Activated CD4-positive, alpha-beta T cell treated with anti-CD3 and anti-CD28 coated beads, Interleukin-2, amount 10 ng/mL, durations not matched to agents 24 days and 14 days (primary cell): Measurements from ENCODE around the gene XRN1. TPM values are rescaled to one million over a fixed set of nuclear protein-coding genes. Genes with fewer than 3 reads are reported as not detected.
"Not testable (repeated sequence)": the region's sequence is repeated elsewhere in the genome, so short reads cannot be mapped to it uniquely, and the experiment has no call there.

Experiments
- DNase-seq: peaks from one replicate; pipeline ENCODE4 v3.0.0; 2022
- H3K27ac Mint-ChIP-seq: one replicate; pipeline ENCODE4 v1.8.0; 2022; ENCODE audit warnings: mild to moderate bottlenecking, mixed read lengths
- H3K27me3 Mint-ChIP-seq: one replicate; pipeline ENCODE4 v1.8.0; 2022; ENCODE audit warnings: mixed read lengths
- H3K36me3 Mint-ChIP-seq: one replicate; pipeline ENCODE4 v1.8.0; 2022; ENCODE audit warnings: low read depth, mild to moderate bottlenecking, mixed read lengths
- H3K4me1 Mint-ChIP-seq: one replicate; pipeline ENCODE4 v1.8.0; 2021; ENCODE audit warnings: mixed read lengths
- H3K4me3 Mint-ChIP-seq: one replicate; pipeline ENCODE4 v1.8.0; 2022; ENCODE audit warnings: mild to moderate bottlenecking, moderate library complexity, mixed read lengths
- H3K9me3 Mint-ChIP-seq: one replicate; pipeline ENCODE4 v1.8.0; 2021; ENCODE audit warnings: mixed read lengths
- intact Hi-C: fragments of 100-400 bp; cut with micrococcal nuclease; formaldehyde crosslinking; loops from one replicate; pipeline ENCODE4 v1.15.1; 2023
- total RNA-seq: library from RNA; stranded (reverse); gene quantifications from 2 replicates; pipeline ENCODE4 v1.2.3, GENCODE V29; 2022

The XRN1 gene
- total RNA-seq, 1 donor from 2014 or later = 49.5 TPM

GRCh38 chr3:142400537-142400936 is 47.3 kb downstream of the XRN1 start:
- H3K27me3 Mint-ChIP-seq, H3K4me3 Mint-ChIP-seq, intact Hi-C loops, H3K9me3 Mint-ChIP-seq, DNase-seq, H3K27ac Mint-ChIP-seq, H3K4me1 Mint-ChIP-seq: not testable (repeated sequence)
- peaks cover 60% of the 10 kb centered on the region for H3K36me3 Mint-ChIP-seq

- H3K4me3 Mint-ChIP-seq = no peak overlapping the region
- H3K27ac Mint-ChIP-seq = no peak overlapping the region
- H3K27me3 Mint-ChIP-seq = no peaks in the 10 kb centered on the region
- peaks cover 38% of the 10 kb centered on the region for H3K36me3 Mint-ChIP-seq
- no peak for DNase-seq
- no peaks in the 10 kb centered on the region for H3K4me1 Mint-ChIP-seq
- H3K9me3 Mint-ChIP-seq = no peaks in the 10 kb centered on the region
- intact Hi-C loops = no loop called here
Observed at GRCh38 chr3:142394921-142395622, 52.8 kb downstream of the XRN1 start.

DNA sequence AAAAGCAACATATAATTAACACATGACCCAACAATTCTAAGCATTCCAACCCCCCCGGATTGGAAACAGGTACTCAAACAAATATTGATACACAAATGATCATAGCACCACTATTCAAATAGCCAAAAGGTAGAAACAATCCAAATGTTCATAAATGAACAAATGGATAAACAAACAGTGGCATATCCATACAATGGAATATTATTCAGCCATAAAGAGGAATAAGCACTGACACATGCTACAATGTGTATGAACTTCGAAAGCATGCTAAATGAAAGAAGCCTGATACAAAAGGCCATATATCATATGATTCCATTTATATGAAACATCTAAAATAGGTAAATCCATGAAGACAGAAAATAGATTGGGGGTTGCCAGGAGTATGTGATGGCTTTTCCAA is 62.8 kb downstream of the XRN1 start:
- H3K27me3 Mint-ChIP-seq = no peaks in the 10 kb centered on the region
- DNase-seq = no peak
- no peak overlapping the region for H3K4me3 Mint-ChIP-seq
- H3K9me3 Mint-ChIP-seq = peaks cover 6% of the 10 kb centered on the region
- no peak overlapping the region for H3K27ac Mint-ChIP-seq
- intact Hi-C loops = no loop called here
- H3K4me1 Mint-ChIP-seq = peaks cover 2% of the 10 kb centered on the region
- peaks cover 60% of the 10 kb centered on the region for H3K36me3 Mint-ChIP-seq

DNA sequence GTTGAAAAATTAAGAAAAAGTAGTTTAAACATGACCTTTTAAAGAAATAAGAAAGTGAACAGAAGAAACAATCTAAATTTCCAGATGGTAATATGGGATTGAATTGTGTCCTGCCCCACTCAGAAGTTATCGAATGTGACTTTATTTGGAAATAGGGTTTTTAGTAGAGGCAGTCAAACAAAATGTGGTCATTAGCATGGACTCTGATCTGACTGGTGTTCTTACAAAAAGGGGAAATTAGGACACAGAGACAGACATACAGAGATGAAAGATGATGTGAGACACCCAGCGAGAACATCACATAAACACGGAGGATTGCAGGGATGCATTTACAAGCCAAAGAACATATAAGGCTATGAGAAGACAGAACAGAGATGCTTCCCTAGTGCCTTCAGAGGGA is 73.2 kb downstream of the XRN1 start:
- Mint-ChIP-seq H3K4me1 (peaks cover 6% of the 10 kb centered on the region), H3K27ac (no peak overlapping the region), H3K9me3 (no peaks in the 10 kb centered on the region), H3K36me3 (peaks cover 51% of the 10 kb centered on the region), H3K27me3 (no peaks in the 10 kb centered on the region), H3K4me3 (no peak overlapping the region)
- intact Hi-C loops = no loop called here
- DNase-seq = no peak

- H3K4me3 Mint-ChIP-seq, intact Hi-C loops, H3K27ac Mint-ChIP-seq, H3K27me3 Mint-ChIP-seq, H3K9me3 Mint-ChIP-seq, DNase-seq, H3K4me1 Mint-ChIP-seq: not testable (repeated sequence)
- peaks cover 47% of the 10 kb centered on the region for H3K36me3 Mint-ChIP-seq
Observed at GRCh38 chr3:142369576-142369975, 78.3 kb downstream of the XRN1 start.

DNA sequence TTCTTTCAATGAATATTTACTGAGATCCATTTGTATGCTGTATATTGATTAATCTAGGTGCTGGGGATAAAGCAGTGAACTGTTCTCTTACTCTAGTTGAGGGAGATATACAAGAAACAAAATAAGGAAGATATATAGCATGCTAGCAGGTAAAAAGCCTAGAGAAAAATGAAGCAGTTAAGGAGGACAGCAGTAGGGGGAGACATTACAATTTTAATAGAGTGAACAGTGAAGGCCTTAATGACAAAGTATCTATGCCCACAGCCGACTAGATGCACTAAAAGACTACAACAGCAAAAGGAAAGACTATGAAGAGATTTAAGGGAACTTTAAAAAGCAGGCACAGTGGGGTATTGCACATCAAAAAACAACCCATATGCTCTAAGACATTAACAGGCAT is 81.4 kb downstream of the XRN1 start:
- Mint-ChIP-seq H3K27ac (no peak overlapping the region), H3K27me3 (no peaks in the 10 kb centered on the region), H3K36me3 (peaks cover 42% of the 10 kb centered on the region), H3K4me3 (no peak overlapping the region), H3K9me3 (no peaks in the 10 kb centered on the region), H3K4me1 (no peaks in the 10 kb centered on the region)
- no peak for DNase-seq
- intact Hi-C loops = no loop called here

DNA sequence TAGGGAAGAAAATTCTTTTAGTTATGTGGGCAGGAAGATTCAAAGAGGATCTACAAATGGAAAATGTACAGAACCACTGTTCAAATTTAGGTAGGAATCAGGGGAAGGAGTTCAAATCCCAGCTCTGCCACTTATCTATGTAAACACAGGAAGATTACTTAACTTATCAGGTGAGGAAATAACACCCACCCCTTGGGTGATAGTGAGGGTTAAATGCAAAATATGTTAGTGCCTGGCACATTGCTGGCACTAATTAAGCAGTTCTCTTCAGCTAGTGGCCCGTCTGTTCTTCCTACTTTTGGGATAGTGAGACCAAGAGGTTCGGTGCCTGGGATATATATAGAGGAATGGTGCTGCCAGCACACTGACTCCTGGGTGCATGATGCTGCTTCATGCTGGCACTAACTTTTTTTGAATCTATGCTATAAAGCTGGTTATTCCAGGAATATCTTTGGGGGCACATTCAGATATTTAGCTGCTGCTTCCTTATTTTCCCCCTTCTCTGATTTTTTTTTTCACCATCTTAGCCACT is 83.8 kb downstream of the XRN1 start:
- no peaks in the 10 kb centered on the region for H3K9me3 Mint-ChIP-seq
- no peak overlapping the region for H3K27ac Mint-ChIP-seq
- no peak overlapping the region for H3K4me3 Mint-ChIP-seq
- H3K4me1 Mint-ChIP-seq = no peaks in the 10 kb centered on the region
- intact Hi-C loops = no loop called here
- H3K27me3 Mint-ChIP-seq = no peaks in the 10 kb centered on the region
- peaks cover 44% of the 10 kb centered on the region for H3K36me3 Mint-ChIP-seq
- DNase-seq = no peak

- H3K4me3 Mint-ChIP-seq, DNase-seq, H3K27ac Mint-ChIP-seq, H3K9me3 Mint-ChIP-seq, H3K4me1 Mint-ChIP-seq, H3K27me3 Mint-ChIP-seq, intact Hi-C loops: not testable (repeated sequence)
- peaks cover 44% of the 10 kb centered on the region for H3K36me3 Mint-ChIP-seq
Observed at GRCh38 chr3:142363433-142363832, 84.4 kb downstream of the XRN1 start.

GRCh38 chr3:142359367-142359766 is 88.5 kb downstream of the XRN1 start:
- no peaks in the 10 kb centered on the region for H3K27me3 Mint-ChIP-seq
- H3K4me1 Mint-ChIP-seq = no peaks in the 10 kb centered on the region
- no peak overlapping the region for H3K27ac Mint-ChIP-seq
- intact Hi-C loops = no loop called here
- no peaks in the 10 kb centered on the region for H3K9me3 Mint-ChIP-seq
- peaks cover 54% of the 10 kb centered on the region for H3K36me3 Mint-ChIP-seq
- H3K4me3 Mint-ChIP-seq = no peak overlapping the region
- DNase-seq = no peak

DNA sequence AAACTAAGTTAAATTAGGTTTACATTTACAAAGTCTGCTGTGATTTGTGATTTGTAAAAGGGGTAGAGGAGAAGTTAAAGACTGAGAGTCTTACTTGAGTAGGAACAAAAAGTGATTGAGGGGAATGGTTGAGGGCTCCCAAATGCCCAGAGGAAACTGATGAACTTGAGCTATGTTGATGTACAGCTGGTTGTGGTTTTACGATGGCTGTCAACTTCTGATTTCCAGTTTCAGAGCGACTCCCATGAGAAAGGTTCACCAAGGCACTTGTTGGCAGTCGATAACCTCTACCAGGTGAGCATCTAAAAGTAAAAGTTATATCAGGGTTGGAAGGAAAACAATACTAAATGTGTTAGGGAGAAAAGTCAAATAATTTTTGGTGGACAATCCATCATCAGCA is 91.0 kb downstream of the XRN1 start:
- Mint-ChIP-seq H3K27ac (no peak overlapping the region), H3K36me3 (peaks cover 61% of the 10 kb centered on the region), H3K27me3 (no peaks in the 10 kb centered on the region), H3K4me3 (no peak overlapping the region), H3K4me1 (no peaks in the 10 kb centered on the region), H3K9me3 (no peaks in the 10 kb centered on the region)
- intact Hi-C loops = no loop called here
- no peak for DNase-seq

DNA sequence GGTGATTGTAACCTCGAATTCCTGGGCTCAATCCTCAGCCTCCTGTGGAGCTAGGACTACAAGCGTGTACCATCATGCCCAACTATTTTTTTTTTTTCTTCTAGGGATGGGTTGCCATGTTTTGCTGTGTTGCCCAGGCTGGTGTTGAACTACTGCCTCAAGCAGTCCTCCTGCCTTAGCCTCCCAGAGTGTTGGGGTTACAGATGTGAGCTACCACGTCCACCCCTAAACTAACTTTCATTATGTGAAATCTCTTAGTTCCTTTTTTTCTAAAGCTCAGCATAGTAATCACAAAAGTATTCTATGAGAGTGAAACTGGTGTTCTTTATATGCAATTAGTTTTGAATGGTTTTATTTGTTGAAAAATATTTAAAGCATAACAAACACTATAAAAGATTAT is 92.1 kb downstream of the XRN1 start:
- Mint-ChIP-seq H3K27me3 (no peaks in the 10 kb centered on the region), H3K9me3 (no peaks in the 10 kb centered on the region), H3K36me3 (peaks cover 57% of the 10 kb centered on the region), H3K4me1 (no peaks in the 10 kb centered on the region), H3K27ac (no peak overlapping the region), H3K4me3 (no peak overlapping the region)
- intact Hi-C loops = no loop called here
- no peak for DNase-seq

DNA sequence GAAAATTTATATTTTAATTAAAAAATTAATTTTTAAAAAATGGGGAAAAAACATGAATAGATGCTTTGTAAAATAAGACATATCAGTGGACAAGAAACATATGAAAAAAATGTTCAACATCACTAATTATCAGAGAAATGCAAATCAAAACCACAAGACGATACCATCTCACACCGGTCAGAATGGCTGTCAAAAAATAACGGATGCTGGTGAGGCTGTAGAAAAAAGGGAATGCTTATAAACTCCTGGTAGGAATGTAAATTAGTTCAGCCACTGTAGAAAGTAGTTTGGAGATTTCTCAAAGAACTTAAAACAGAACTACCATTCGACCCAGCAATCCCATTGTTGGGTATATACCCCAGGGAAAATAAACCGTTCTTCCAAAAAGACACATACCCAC is 93.8 kb downstream of the XRN1 start:
- Mint-ChIP-seq H3K4me3 (no peak overlapping the region), H3K4me1 (no peaks in the 10 kb centered on the region), H3K36me3 (peaks cover 53% of the 10 kb centered on the region), H3K9me3 (no peaks in the 10 kb centered on the region), H3K27ac (no peak overlapping the region), H3K27me3 (no peaks in the 10 kb centered on the region)
- no peak for DNase-seq
- intact Hi-C loops = no loop called here

DNA sequence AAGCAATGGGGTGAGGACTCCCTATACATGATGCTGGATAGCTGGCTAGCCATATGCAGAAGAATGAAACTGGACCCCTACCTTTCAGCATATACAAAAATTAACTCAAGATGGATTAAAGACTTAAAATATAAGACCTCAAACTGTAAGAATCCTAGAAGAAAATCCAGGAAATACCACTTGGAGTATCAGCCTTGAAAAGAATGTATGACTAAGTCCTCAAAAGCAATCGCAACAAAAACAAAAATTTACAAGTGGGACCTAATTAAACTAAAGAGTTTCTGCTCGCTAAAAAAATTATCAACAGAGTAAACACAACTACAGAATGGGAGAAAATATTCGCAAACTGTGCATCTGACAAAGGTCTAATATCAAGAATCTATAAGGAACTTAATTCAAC is 94.3 kb downstream of the XRN1 start:
- intact Hi-C loops = no loop called here
- Mint-ChIP-seq H3K36me3 (peaks cover 54% of the 10 kb centered on the region), H3K9me3 (no peaks in the 10 kb centered on the region), H3K4me3 (no peak overlapping the region), H3K27me3 (no peaks in the 10 kb centered on the region), H3K27ac (no peak overlapping the region), H3K4me1 (no peaks in the 10 kb centered on the region)
- DNase-seq = no peak

DNA sequence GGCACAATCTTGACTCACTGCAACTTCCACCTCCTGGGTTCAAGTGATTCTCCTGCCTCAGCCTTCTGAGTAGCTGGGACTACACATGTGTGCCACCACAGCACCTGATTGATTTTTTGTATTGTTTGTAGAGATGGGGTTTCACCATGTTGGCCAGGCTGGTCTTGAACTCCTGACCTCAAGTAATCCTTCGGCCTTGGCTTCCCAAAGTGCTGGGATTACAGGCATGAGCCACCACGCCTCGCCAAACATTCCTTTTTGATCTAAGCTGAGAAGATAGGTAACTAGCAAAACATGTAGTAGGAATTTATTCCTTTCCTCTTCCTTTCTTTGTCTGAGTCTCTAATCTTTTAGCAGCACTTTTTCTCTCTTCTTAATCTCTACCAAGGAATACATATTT is 95.1 kb downstream of the XRN1 start:
- H3K9me3 Mint-ChIP-seq, H3K4me3 Mint-ChIP-seq, DNase-seq, H3K27me3 Mint-ChIP-seq, intact Hi-C loops, H3K27ac Mint-ChIP-seq, H3K4me1 Mint-ChIP-seq: not testable (repeated sequence)
- peaks cover 52% of the 10 kb centered on the region for H3K36me3 Mint-ChIP-seq

GRCh38 chr3:142348460-142348859 is 99.4 kb downstream of the XRN1 start:
- peaks cover 2% of the 10 kb centered on the region for H3K4me1 Mint-ChIP-seq
- DNase-seq = no peak
- peaks cover 4% of the 10 kb centered on the region for H3K9me3 Mint-ChIP-seq
- intact Hi-C loops = no loop called here
- no peak overlapping the region for H3K27ac Mint-ChIP-seq
- peaks cover 47% of the 10 kb centered on the region for H3K36me3 Mint-ChIP-seq
- no peaks in the 10 kb centered on the region for H3K27me3 Mint-ChIP-seq
- no peak overlapping the region for H3K4me3 Mint-ChIP-seq
